ENCODE data around the gene CCNL2.

Gene CCNL2

GRCh38 chr1:1340185-1340584 is 59.0 kb downstream of the CCNL2 start:
- Histone ChIP-seq H3K4me1 (ENCODE audit: insufficient read depth, insufficient read length) (peaks cover 4% of the 10 kb centered on the region), H3K9ac (ENCODE audit: insufficient read length, low read depth) (no peak overlapping the region), H3K4me3 (ENCODE audit: insufficient read length, low read depth) (no peak overlapping the region), H3K27me3 (ENCODE audit: insufficient read depth, insufficient read length) (no peaks in the 10 kb centered on the region), H3K9me3 (ENCODE audit: insufficient read depth, low read length) (no peaks in the 10 kb centered on the region), H3K36me3 (ENCODE audit: insufficient read depth, insufficient read length, low read length) (peaks cover 50% of the 10 kb centered on the region)
- no peak for DNase-seq (ENCODE audit: low read depth, low spot score)
- TF ChIP-seq SUZ12 (IDR thresholded peaks at IDR 0.05; ENCODE audit: extremely low read depth, insufficient read depth, insufficient read length), result no peak
- TF ChIP-seq ZNF274 (IDR thresholded peaks at IDR 0.05; ENCODE audit: low read depth, low read length), result no peak
- TF ChIP-seq YY1 (IDR thresholded peaks at IDR 0.05; ENCODE audit: insufficient read depth, insufficient read length), result no peak

- Histone ChIP-seq H3K9me3 (ENCODE audit: insufficient read depth, low read length) (no peaks in the 10 kb centered on the region), H3K36me3 (ENCODE audit: insufficient read depth, insufficient read length, low read length) (peaks cover 57% of the 10 kb centered on the region)
These were observed 60.9 kb downstream of the CCNL2 start for GRCh38 chr1:1338278-1338677.

DNA sequence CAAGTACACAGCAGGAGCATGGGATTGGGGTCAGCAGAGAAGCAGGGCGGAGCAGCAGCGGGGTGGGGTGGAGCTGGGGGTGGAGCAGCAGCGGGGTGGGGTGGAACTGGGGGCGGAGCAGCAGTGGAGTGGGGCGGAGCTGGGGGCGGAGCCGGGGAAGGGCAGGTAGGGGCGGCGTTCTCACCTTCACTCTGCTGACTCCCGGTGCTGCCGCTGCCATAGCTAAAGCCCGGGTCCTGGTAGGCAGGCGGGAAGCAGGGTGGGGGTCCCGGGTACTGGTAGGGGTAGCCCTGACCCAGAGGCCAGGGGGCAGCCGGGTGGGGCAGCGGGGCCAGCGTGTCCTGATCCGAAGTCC is 61.4 kb downstream of the CCNL2 start:
- H3K27me3 ChIP-seq (ENCODE audit: insufficient read depth, insufficient read length), result no peaks in the 10 kb centered on the region
- DNase-seq (ENCODE audit: low read depth, low spot score), result no peak
- H3K9ac ChIP-seq (ENCODE audit: insufficient read length, low read depth), result no peak overlapping the region
- no peaks in the 10 kb centered on the region for H3K9me3 ChIP-seq (ENCODE audit: insufficient read depth, low read length)
- no peaks in the 10 kb centered on the region for H3K4me1 ChIP-seq (ENCODE audit: insufficient read depth, insufficient read length)
- no peak overlapping the region for H3K4me3 ChIP-seq (ENCODE audit: insufficient read length, low read depth)
- peaks cover 57% of the 10 kb centered on the region for H3K36me3 ChIP-seq (ENCODE audit: insufficient read depth, insufficient read length, low read length)
- TF ChIP-seq YY1 (IDR thresholded peaks at IDR 0.05; ENCODE audit: insufficient read depth, insufficient read length) (no peak), SUZ12 (IDR thresholded peaks at IDR 0.05; ENCODE audit: extremely low read depth, insufficient read depth, insufficient read length) (no peak), ZNF274 (IDR thresholded peaks at IDR 0.05; ENCODE audit: low read depth, low read length) (no peak)

More at GRCh38 chr1:1338278-1338677, 60.9 kb downstream of the CCNL2 start:
- no peaks in the 10 kb centered on the region for H3K27me3 ChIP-seq (ENCODE audit: insufficient read depth, insufficient read length)
- TF ChIP-seq YY1 (IDR thresholded peaks at IDR 0.05; ENCODE audit: insufficient read depth, insufficient read length), result no peak
- TF ChIP-seq ZNF274 (IDR thresholded peaks at IDR 0.05; ENCODE audit: low read depth, low read length), result no peak
- no peak for TF ChIP-seq SUZ12 (IDR thresholded peaks at IDR 0.05; ENCODE audit: extremely low read depth, insufficient read depth, insufficient read length)
- H3K9ac ChIP-seq (ENCODE audit: insufficient read length, low read depth), result no peak overlapping the region
- no peak overlapping the region for H3K4me3 ChIP-seq (ENCODE audit: insufficient read length, low read depth)
- H3K4me1 ChIP-seq (ENCODE audit: insufficient read depth, insufficient read length), result no peaks in the 10 kb centered on the region
- no peak for DNase-seq (ENCODE audit: low read depth, low spot score)

DNA sequence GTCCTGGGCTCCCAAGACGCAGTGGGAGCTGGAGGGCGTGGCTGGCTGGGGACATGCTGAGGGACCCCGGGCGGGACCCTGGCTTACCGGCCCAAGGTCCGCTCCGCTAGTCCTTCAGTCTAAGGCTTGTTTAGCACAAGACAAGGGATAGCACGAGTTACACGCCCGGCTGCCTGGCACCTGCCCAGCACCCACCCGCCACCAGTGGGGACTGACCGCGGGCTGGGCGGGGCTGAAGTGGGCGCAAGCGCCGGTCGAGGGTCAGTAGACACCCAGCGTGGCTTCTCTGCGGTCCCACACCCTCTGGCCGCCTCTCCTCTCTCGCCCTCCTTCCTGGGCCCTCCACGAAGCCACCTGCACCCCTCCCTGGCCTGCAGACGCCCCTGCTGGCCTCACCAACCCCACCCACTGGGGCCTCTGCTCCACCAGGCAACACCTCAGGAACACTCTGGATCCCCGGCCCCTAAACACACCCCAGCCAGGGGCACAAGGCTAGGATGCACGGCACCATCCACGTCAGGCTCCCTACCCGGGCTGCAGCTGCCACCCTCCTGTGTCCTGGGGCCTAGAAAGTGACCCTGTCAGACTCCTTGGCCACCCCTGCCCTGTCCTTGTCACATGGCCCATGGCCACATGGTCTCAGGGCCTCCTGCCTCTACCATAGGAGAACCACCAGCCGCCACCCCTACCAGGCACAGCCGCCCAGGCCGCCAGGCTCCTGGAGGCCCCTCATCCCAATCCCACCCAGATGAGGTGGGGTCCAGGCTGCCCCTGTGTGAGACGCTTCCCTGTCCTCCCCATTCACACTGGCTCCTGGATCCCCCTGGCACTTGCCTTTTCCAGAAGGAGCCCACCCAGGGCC is 62.0 kb downstream of the CCNL2 start:
- no peaks in the 10 kb centered on the region for H3K4me1 ChIP-seq (ENCODE audit: insufficient read depth, insufficient read length)
- no peaks in the 10 kb centered on the region for H3K9me3 ChIP-seq (ENCODE audit: insufficient read depth, low read length)
- H3K9ac ChIP-seq (ENCODE audit: insufficient read length, low read depth), result no peak overlapping the region
- no peak overlapping the region for H3K4me3 ChIP-seq (ENCODE audit: insufficient read length, low read depth)
- DNase-seq (ENCODE audit: low read depth, low spot score), result no peak
- no peaks in the 10 kb centered on the region for H3K27me3 ChIP-seq (ENCODE audit: insufficient read depth, insufficient read length)
- H3K36me3 ChIP-seq (ENCODE audit: insufficient read depth, insufficient read length, low read length), result peaks cover 56% of the 10 kb centered on the region
- no peak for TF ChIP-seq ZNF274 (IDR thresholded peaks at IDR 0.05; ENCODE audit: low read depth, low read length)

DNA sequence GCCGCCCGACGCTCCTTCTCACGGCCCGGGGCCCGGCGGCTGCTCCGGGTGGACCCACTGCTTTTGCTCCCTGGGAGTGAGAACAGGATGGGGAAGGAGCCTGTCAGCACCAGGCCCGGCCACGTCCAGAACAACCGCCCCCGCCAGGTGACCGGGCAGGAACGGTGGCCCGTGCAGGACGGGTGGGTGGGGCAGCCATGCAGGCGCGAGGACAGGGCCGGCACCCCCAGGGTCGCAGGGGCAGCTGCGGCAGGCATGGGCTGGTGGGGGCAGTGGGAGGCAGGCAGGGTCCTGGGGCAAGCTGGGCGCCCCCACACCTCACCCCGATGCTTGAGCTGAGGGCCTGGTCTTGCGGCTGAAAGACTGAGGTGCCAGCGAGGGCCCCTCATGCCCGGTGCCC is 62.7 kb downstream of the CCNL2 start:
- Histone ChIP-seq H3K4me1 (ENCODE audit: insufficient read depth, insufficient read length) (no peaks in the 10 kb centered on the region), H3K4me3 (ENCODE audit: insufficient read length, low read depth) (no peak overlapping the region), H3K36me3 (ENCODE audit: insufficient read depth, insufficient read length, low read length) (peaks cover 49% of the 10 kb centered on the region), H3K9ac (ENCODE audit: insufficient read length, low read depth) (no peak overlapping the region), H3K9me3 (ENCODE audit: insufficient read depth, low read length) (no peaks in the 10 kb centered on the region), H3K27me3 (ENCODE audit: insufficient read depth, insufficient read length) (no peaks in the 10 kb centered on the region)
- DNase-seq (ENCODE audit: low read depth, low spot score), result no peak
- no peak for TF ChIP-seq ZNF274 (IDR thresholded peaks at IDR 0.05; ENCODE audit: low read depth, low read length)
- TF ChIP-seq SUZ12 (IDR thresholded peaks at IDR 0.05; ENCODE audit: extremely low read depth, insufficient read depth, insufficient read length), result no peak
- no peak for TF ChIP-seq YY1 (IDR thresholded peaks at IDR 0.05; ENCODE audit: insufficient read depth, insufficient read length)

DNA sequence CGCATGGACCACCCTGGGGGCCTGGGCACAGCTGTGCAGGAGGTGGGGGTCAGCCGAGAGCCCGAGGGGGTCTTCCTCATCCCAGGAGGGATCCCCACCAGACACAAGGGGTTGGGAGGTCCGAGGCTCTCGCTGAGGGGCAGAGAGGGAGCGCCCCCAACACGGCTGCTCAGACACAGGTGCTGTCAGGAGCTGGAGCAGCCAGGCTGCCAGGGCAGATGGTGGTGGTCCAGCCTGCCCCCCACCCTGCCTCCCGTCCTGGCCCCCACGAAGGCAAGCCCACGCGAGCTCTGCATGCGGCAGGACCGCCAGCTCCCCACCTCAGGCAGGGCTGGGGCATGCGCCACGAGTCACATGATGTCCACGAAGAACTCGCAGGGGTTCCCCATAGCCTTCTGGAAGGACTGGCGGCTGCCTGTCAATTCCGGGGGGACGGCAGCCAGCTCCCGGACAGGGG is 63.3 kb downstream of the CCNL2 start:
- H3K27me3 ChIP-seq (ENCODE audit: insufficient read depth, insufficient read length), result no peaks in the 10 kb centered on the region
- no peak overlapping the region for H3K4me3 ChIP-seq (ENCODE audit: insufficient read length, low read depth)
- no peak for TF ChIP-seq YY1 (IDR thresholded peaks at IDR 0.05; ENCODE audit: insufficient read depth, insufficient read length)
- TF ChIP-seq ZNF274 (IDR thresholded peaks at IDR 0.05; ENCODE audit: low read depth, low read length), result no peak
- no peak for TF ChIP-seq SUZ12 (IDR thresholded peaks at IDR 0.05; ENCODE audit: extremely low read depth, insufficient read depth, insufficient read length)
- peaks cover 43% of the 10 kb centered on the region for H3K36me3 ChIP-seq (ENCODE audit: insufficient read depth, insufficient read length, low read length)
- H3K4me1 ChIP-seq (ENCODE audit: insufficient read depth, insufficient read length), result no peaks in the 10 kb centered on the region
- H3K9ac ChIP-seq (ENCODE audit: insufficient read length, low read depth), result no peak overlapping the region
- no peaks in the 10 kb centered on the region for H3K9me3 ChIP-seq (ENCODE audit: insufficient read depth, low read length)
- DNase-seq (ENCODE audit: low read depth, low spot score), result no peak
